ENCODE measurements around the gene KSR2. TPM values are rescaled to one million over a fixed set of nuclear protein-coding genes. Genes with fewer than 3 reads are reported as not detected.

The KSR2 gene
- total and polyA plus RNA-seq, 2 of the 4 experiments (the other 2 are of a cell fraction) = not detected

DNA sequence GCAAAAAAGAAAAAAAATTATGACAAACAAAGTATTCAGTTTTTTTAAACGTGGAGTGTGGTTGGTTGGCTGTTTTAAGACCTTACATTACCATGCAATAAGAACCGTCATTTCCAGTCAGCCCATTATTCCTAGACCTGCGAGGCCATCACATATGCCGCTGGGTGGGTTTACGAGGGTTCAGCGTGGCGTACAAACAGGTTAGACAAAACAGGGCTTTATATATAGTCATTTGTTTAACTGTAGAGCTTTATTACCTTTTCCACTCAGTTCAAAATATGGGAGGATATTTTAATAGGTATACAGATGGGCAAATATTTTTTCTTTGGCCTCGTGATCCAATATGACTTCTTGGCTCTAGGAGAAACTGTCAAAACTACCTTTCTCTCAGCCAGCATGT is 67.2 kb downstream of the KSR2 start:
- WGBS, 2 experiments (ENCODE audit: extremely low coverage in 2 of 2, insufficient read length in 1 of 2) = no CpG with 5 or more reads among the region's 8 CpGs
- no peak overlapping the region for H2AK9ac ChIP-seq (replicated peaks; ENCODE audit: low read depth, low read length, poor library complexity)
- H3K4me1 ChIP-seq (ENCODE audit: control insufficient read depth, insufficient read depth, low read length) = no peaks in the 10 kb centered on the region

More for the DNA sequence above, 67.2 kb downstream of the KSR2 start:
- H4K8ac ChIP-seq (ENCODE audit: low read depth in 2 of 2, low read length in 2 of 2) = no peak overlapping the region
- no peaks in the 10 kb centered on the region for H3K79me1 ChIP-seq (ENCODE audit: low read depth in 1 of 2, low read length in 2 of 2)
- TF ChIP-seq MAFK (IDR thresholded peaks at IDR 0.05; ENCODE audit: low read depth, low read length) (no peak), FOS (IDR thresholded peaks at IDR 0.05; ENCODE audit: low read depth, low read length) (no peak), SMC3 (IDR thresholded peaks at IDR 0.05; ENCODE audit: low read depth, low read length) (no peak), RCOR1 (IDR thresholded peaks at IDR 0.05; ENCODE audit: insufficient replicate concordance, low read length) (no peak), RFX5 (IDR thresholded peaks at IDR 0.05; ENCODE audit: low read depth, low read length) (no peak), MAZ (IDR thresholded peaks at IDR 0.05; ENCODE audit: borderline replicate concordance, low read depth, low read length) (no peak), BHLHE40 (IDR thresholded peaks at IDR 0.05; ENCODE audit: low read depth, low read length) (no peak), CEBPB (IDR thresholded peaks at IDR 0.05; ENCODE audit: low read depth, low read length) (no peak), NFE2L2 (IDR thresholded peaks at IDR 0.05; ENCODE audit: low read depth, low read length) (no peak), RAD21 (IDR thresholded peaks at IDR 0.05; ENCODE audit: low read length) (no peak)
- TF ChIP-seq, protein P1, sequence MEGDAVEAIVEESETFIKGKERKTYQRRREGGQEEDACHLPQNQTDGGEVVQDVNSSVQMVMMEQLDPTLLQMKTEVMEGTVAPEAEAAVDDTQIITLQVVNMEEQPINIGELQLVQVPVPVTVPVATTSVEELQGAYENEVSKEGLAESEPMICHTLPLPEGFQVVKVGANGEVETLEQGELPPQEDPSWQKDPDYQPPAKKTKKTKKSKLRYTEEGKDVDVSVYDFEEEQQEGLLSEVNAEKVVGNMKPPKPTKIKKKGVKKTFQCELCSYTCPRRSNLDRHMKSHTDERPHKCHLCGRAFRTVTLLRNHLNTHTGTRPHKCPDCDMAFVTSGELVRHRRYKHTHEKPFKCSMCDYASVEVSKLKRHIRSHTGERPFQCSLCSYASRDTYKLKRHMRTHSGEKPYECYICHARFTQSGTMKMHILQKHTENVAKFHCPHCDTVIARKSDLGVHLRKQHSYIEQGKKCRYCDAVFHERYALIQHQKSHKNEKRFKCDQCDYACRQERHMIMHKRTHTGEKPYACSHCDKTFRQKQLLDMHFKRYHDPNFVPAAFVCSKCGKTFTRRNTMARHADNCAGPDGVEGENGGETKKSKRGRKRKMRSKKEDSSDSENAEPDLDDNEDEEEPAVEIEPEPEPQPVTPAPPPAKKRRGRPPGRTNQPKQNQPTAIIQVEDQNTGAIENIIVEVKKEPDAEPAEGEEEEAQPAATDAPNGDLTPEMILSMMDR (conservative IDR thresholded peaks at IDR 0.05; ENCODE audit: low read depth, low read length) = no peak
- TF ChIP-seq, protein P2, sequence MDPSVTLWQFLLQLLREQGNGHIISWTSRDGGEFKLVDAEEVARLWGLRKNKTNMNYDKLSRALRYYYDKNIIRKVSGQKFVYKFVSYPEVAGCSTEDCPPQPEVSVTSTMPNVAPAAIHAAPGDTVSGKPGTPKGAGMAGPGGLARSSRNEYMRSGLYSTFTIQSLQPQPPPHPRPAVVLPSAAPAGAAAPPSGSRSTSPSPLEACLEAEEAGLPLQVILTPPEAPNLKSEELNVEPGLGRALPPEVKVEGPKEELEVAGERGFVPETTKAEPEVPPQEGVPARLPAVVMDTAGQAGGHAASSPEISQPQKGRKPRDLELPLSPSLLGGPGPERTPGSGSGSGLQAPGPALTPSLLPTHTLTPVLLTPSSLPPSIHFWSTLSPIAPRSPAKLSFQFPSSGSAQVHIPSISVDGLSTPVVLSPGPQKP (IDR thresholded peaks at IDR 0.05; ENCODE audit: borderline replicate concordance, low read depth, low read length) = no peak
- H3K4me3 ChIP-seq (ENCODE audit: insufficient read depth, low read depth, low read length) = no peak overlapping the region
- no peak overlapping the region for H4K91ac ChIP-seq (ENCODE audit: insufficient read depth, low read depth, low read length)
- H4K5ac ChIP-seq (ENCODE audit: low read depth, low read length) = no peak overlapping the region
- H2BK5ac ChIP-seq (ENCODE audit: low read depth, low read length, poor library complexity, severe bottlenecking) = no peak overlapping the region
- peaks cover 5% of the 10 kb centered on the region for H3K9me3 ChIP-seq (ENCODE audit: control insufficient read depth, insufficient read depth, low read length)
- no peak overlapping the region for H2AFZ ChIP-seq (replicated peaks; ENCODE audit: low read length, poor library complexity)
- H2AK5ac ChIP-seq (ENCODE audit: low read depth, low read length) = no peak overlapping the region
- POLR2A ChIA-PET (ENCODE audit: unreplicated experiment) = no interaction called here
- no peak overlapping the region for H2BK15ac ChIP-seq (ENCODE audit: low read depth, low read length)
- no peak overlapping the region for H3K27ac ChIP-seq (ENCODE audit: insufficient read depth, low read length)
- intact Hi-C loops (cut with micrococcal nuclease) = no loop called here
- in situ Hi-C loops (cut with MboI; ENCODE audit: low sequenced_read_pairs) = no loop called here
- dilution Hi-C loops (cut with HindIII; ENCODE audit: low sequenced_read_pairs, unreplicated experiment) = no loop called here
- H3K36me3 ChIP-seq (ENCODE audit: control insufficient read depth, insufficient read depth, low read length) = no peaks in the 10 kb centered on the region
- H3K9me1 ChIP-seq (ENCODE audit: insufficient read depth, low read length) = no peaks in the 10 kb centered on the region
- no peaks in the 10 kb centered on the region for H3K27me3 ChIP-seq (ENCODE audit: control insufficient read depth, insufficient read depth, low read length)
- no TSS peak for BruUV-seq (replicated peaks)
- CTCF ChIA-PET = no interaction called here
- DNase-seq = no peak
- no peak overlapping the region for H3K23ac ChIP-seq (ENCODE audit: low read depth, low read length)
- H3K14ac ChIP-seq (replicated peaks; ENCODE audit: low read depth, low read length) = no peak overlapping the region
- no peak for ATAC-seq (ENCODE audit: low read depth)
- H3K9ac ChIP-seq (ENCODE audit: low read depth, low read length) = no peak overlapping the region
- no peak overlapping the region for H2BK20ac ChIP-seq (ENCODE audit: low read depth, low read length)
- no peak overlapping the region for H3K4ac ChIP-seq (ENCODE audit: low read depth, low read length)
- H4K20me1 ChIP-seq (ENCODE audit: insufficient read depth, low read length) = no peaks in the 10 kb centered on the region
- no peak overlapping the region for H2BK120ac ChIP-seq (ENCODE audit: low read depth, low read length)
- no peak overlapping the region for H3K4me2 ChIP-seq (ENCODE audit: low read depth, low read length)
- no peak overlapping the region for H3K56ac ChIP-seq (ENCODE audit: extremely low read depth, insufficient read depth, low read length)
- H3K18ac ChIP-seq (ENCODE audit: low read depth, low read length) = no peak overlapping the region

Measured in IMR-90 (cell line).